Stimulated activated CD4-positive, alpha-beta T cell treated with anti-CD3 and anti-CD28 coated beads, Interleukin-12 subunit alpha, Interleukin-12 subunit beta, amount 100 ng/mL, for 4 hours (primary cell): ENCODE measurements around the gene PSD2.

Experiments used
- DNase-seq: peaks from one replicate; pipeline ENCODE4 v3.0.0-alpha.2; 2020

PSD2 gene

GRCh38 chr5:139839918-139840317 is 44.3 kb downstream of the PSD2 start:
- DNase-seq = no peak

GRCh38 chr5:139841549-139841948 is 45.9 kb downstream of the PSD2 start:
- no peak for DNase-seq

- DNase-seq = no peak
Observed at GRCh38 chr5:139842321-139842720, 46.7 kb downstream of the PSD2 start.

- no peak for DNase-seq
Observed at GRCh38 chr5:139843991-139844390, 48.4 kb downstream of the PSD2 start.

- DNase-seq = peak; percentile 67
Observed at GRCh38 chr5:139844472-139845145, 49.0 kb downstream of the PSD2 start.

GRCh38 chr5:139845846-139846681 is 50.5 kb downstream of the PSD2 start:
- DNase-seq = no peak

GRCh38 chr5:139847091-139847490 is 51.5 kb downstream of the PSD2 start:
- no peak for DNase-seq

- peak; percentile 71 for DNase-seq
Observed at GRCh38 chr5:139847790-139848507, 52.3 kb downstream of the PSD2 start.

GRCh38 chr5:139848508-139849100 is 53.0 kb downstream of the PSD2 start:
- peak; percentile 24 for DNase-seq

GRCh38 chr5:139849501-139849900 is 53.9 kb downstream of the PSD2 start:
- DNase-seq = no peak

- no peak for DNase-seq
Observed at GRCh38 chr5:139849942-139850341, 54.3 kb downstream of the PSD2 start.

GRCh38 chr5:139850423-139851016 is 54.9 kb downstream of the PSD2 start:
- no peak for DNase-seq

GRCh38 chr5:139851558-139851957 is 56.0 kb downstream of the PSD2 start:
- DNase-seq = no peak

- DNase-seq = no peak
Observed at GRCh38 chr5:139852696-139853095, 57.1 kb downstream of the PSD2 start.

GRCh38 chr5:139854029-139854605 is 58.5 kb downstream of the PSD2 start:
- no peak for DNase-seq

GRCh38 chr5:139854953-139855352 is 59.3 kb downstream of the PSD2 start:
- no peak for DNase-seq

GRCh38 chr5:139855451-139855850 is 59.8 kb downstream of the PSD2 start:
- DNase-seq = no peak

- DNase-seq = no peak
Observed at GRCh38 chr5:139855946-139856540, 60.4 kb downstream of the PSD2 start.

GRCh38 chr5:139856714-139857113 is 61.1 kb downstream of the PSD2 start:
- no peak for DNase-seq

GRCh38 chr5:139859013-139859412 is 63.4 kb downstream of the PSD2 start:
- DNase-seq = no peak

GRCh38 chr5:139861021-139861888 is 65.6 kb downstream of the PSD2 start:
- DNase-seq = no peak
